ENCODE measurements around the gene ANKRD33. TPM values are rescaled to one million over a fixed set of nuclear protein-coding genes. Genes with fewer than 3 reads are reported as not detected.

The ANKRD33 gene
- total and polyA plus RNA-seq, 4 donors: 0.54 TPM; not detected in 3

- Histone ChIP-seq H3K4me1 (ENCODE audit: control insufficient read depth in 1 of 2, insufficient read depth in 2 of 2, low read length in 2 of 2) (no peaks in the 10 kb centered on the region), H3K27me3 (ENCODE audit: control insufficient read depth in 1 of 2, insufficient read depth in 2 of 2, low read length in 1 of 2) (no peaks in the 10 kb centered on the region), H3K4me3 (ENCODE audit: low read length in 2 of 2) (no peak overlapping the region), H3K9me3 (ENCODE audit: control insufficient read depth, low read length) (no peaks in the 10 kb centered on the region), H3K27ac (ENCODE audit: low read depth in 1 of 2, low read length in 2 of 2) (no peak overlapping the region), H3K36me3 (ENCODE audit: control insufficient read depth in 1 of 2, insufficient read depth in 2 of 2, low read length in 1 of 2) (no peaks in the 10 kb centered on the region)
- DNase-seq: peak in 1 of 2 donors; percentile 43
- WGBS, 2 donors: 90 to 93% methylated on average over 21 to 22 of the region's 22 CpGs
- ATAC-seq (ENCODE audit: low FRiP score): no peak
- intact Hi-C loops (cut with DNase I): no loop called here
Measured at GRCh38 chr12:51890511-51891171, 2.7 kb downstream of the ANKRD33 start.

- H3K27ac ChIP-seq (ENCODE audit: low read depth in 1 of 2, low read length in 2 of 2): no peak overlapping the region
- ATAC-seq (ENCODE audit: low FRiP score): no peak
- DNase-seq: no peak
- intact Hi-C loops (cut with DNase I): no loop called here
- H3K36me3 ChIP-seq (ENCODE audit: control insufficient read depth in 1 of 2, insufficient read depth in 2 of 2, low read length in 1 of 2): no peaks in the 10 kb centered on the region
- H3K4me1 ChIP-seq (ENCODE audit: control insufficient read depth in 1 of 2, insufficient read depth in 2 of 2, low read length in 2 of 2): no peaks in the 10 kb centered on the region
- no peaks in the 10 kb centered on the region for H3K27me3 ChIP-seq (ENCODE audit: control insufficient read depth in 1 of 2, insufficient read depth in 2 of 2, low read length in 1 of 2)
- H3K4me3 ChIP-seq (ENCODE audit: low read length in 2 of 2): no peak overlapping the region
- H3K9me3 ChIP-seq (ENCODE audit: control insufficient read depth, low read length): no peaks in the 10 kb centered on the region
Measured at GRCh38 chr12:51891843-51892242, 3.9 kb downstream of the ANKRD33 start.

- Histone ChIP-seq H3K27me3 (ENCODE audit: control insufficient read depth in 1 of 2, insufficient read depth in 2 of 2, low read length in 1 of 2) (no peaks in the 10 kb centered on the region), H3K9me3 (ENCODE audit: control insufficient read depth, low read length) (no peaks in the 10 kb centered on the region), H3K27ac (ENCODE audit: low read depth in 1 of 2, low read length in 2 of 2) (no peak overlapping the region), H3K4me3 (ENCODE audit: low read length in 2 of 2) (no peak overlapping the region), H3K4me1 (ENCODE audit: control insufficient read depth in 1 of 2, insufficient read depth in 2 of 2, low read length in 2 of 2) (no peaks in the 10 kb centered on the region), H3K36me3 (ENCODE audit: control insufficient read depth in 1 of 2, insufficient read depth in 2 of 2, low read length in 1 of 2) (no peaks in the 10 kb centered on the region)
- intact Hi-C loops (cut with DNase I): no loop called here
- ATAC-seq (ENCODE audit: low FRiP score) (no peak), DNase-seq (peak in 1 of 2 donors; percentile 8)
- WGBS, 2 donors: 90 to 91% methylated on average over 6 of the region's 6 CpGs
Measured at GRCh38 chr12:51893786-51894185, 5.9 kb downstream of the ANKRD33 start.

DNA sequence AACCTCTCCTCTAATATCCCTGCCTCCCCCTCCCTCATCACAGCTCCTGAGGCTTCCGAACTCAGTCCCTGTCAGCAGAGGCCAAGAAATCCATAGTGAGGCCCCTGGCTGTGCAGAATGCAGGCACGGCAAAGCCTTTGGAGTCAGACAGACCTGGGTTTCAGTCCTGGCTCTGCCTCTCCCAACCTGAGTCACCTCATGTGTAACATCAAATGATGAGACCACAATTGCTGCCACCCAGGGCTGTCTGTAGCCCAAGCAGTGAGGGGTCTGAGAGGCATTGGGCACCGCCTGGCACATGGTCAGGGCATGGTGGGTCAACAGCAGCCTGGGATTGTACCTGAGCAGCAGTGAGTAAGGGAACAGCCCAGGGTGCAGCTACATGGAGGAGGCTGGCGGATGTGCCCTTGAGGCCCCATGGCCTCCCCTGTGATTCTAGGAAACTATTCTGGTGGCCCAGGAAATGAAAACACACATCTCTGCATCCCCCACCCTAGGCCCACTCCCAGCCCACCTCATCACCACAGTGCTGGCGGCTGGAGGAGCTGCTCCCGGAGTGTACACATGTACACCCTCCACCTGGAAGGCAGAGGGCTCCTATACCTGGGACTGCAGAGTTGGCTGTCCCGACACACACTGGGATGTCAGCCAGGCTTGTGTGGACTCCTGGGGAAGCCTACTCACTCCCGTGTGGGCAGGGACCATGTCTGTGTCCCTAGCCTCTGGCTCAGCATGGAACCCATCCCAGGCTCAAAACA is 7.7 kb downstream of the ANKRD33 start:
- WGBS, 2 donors: 89 to 90% methylated on average over 8 of the region's 8 CpGs
- intact Hi-C loops (cut with DNase I): loop anchor here in 1 of 2 donors (5.0 kb wide), 1 partner anchor 87 kb away; no protein-coding TSS in a partner anchor
- Histone ChIP-seq H3K4me1 (ENCODE audit: control insufficient read depth in 1 of 2, insufficient read depth in 2 of 2, low read length in 2 of 2) (no peaks in the 10 kb centered on the region), H3K4me3 (ENCODE audit: low read length in 2 of 2) (no peak overlapping the region), H3K27me3 (ENCODE audit: control insufficient read depth in 1 of 2, insufficient read depth in 2 of 2, low read length in 1 of 2) (no peaks in the 10 kb centered on the region), H3K27ac (ENCODE audit: low read depth in 1 of 2, low read length in 2 of 2) (no peak overlapping the region), H3K9me3 (ENCODE audit: control insufficient read depth, low read length) (no peaks in the 10 kb centered on the region), H3K36me3 (ENCODE audit: control insufficient read depth in 1 of 2, insufficient read depth in 2 of 2, low read length in 1 of 2) (no peaks in the 10 kb centered on the region)
- ATAC-seq (ENCODE audit: low FRiP score): no peak
- peak in 1 of 2 donors; percentile 37 for DNase-seq

- intact Hi-C loops (cut with DNase I): loop anchor here in 1 of 2 donors (5.0 kb wide), 1 partner anchor 86 kb away; no protein-coding TSS in a partner anchor
- Histone ChIP-seq H3K4me1 (ENCODE audit: control insufficient read depth in 1 of 2, insufficient read depth in 2 of 2, low read length in 2 of 2) (no peaks in the 10 kb centered on the region), H3K27me3 (ENCODE audit: control insufficient read depth in 1 of 2, insufficient read depth in 2 of 2, low read length in 1 of 2) (no peaks in the 10 kb centered on the region), H3K9me3 (ENCODE audit: control insufficient read depth, low read length) (no peaks in the 10 kb centered on the region), H3K4me3 (ENCODE audit: low read length in 2 of 2) (no peak overlapping the region), H3K36me3 (ENCODE audit: control insufficient read depth in 1 of 2, insufficient read depth in 2 of 2, low read length in 1 of 2) (no peaks in the 10 kb centered on the region), H3K27ac (ENCODE audit: low read depth in 1 of 2, low read length in 2 of 2) (no peak overlapping the region)
- DNase-seq: peak in 1 of 2 donors; percentile 27
- WGBS, 2 donors: 75 to 79% methylated on average over 3 of the region's 3 CpGs
- ATAC-seq (ENCODE audit: low FRiP score): no peak
Measured at GRCh38 chr12:51896236-51896635, 8.3 kb downstream of the ANKRD33 start.

DNA sequence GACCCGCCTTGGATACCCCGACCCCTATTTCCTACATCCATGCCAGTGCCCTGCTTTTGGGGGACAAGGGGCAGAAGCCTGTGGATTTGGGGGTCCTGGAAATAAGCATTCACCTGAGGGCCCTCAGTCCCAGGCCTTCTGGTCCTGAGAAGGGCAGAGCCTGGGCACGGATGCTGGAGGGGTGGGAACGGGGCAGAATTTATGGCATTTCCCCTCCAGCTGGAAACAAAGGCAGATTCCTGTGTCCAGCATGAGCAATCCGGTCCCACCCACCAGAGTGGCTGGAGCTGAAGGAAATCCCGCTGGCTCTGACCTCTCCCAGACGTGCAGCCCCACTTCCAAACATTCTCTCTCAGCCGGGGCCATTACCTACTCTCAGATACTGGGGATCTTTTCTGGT is 9.3 kb downstream of the ANKRD33 start:
- Histone ChIP-seq H3K27me3 (ENCODE audit: control insufficient read depth in 1 of 2, insufficient read depth in 2 of 2, low read length in 1 of 2) (no peaks in the 10 kb centered on the region), H3K4me1 (ENCODE audit: control insufficient read depth in 1 of 2, insufficient read depth in 2 of 2, low read length in 2 of 2) (no peaks in the 10 kb centered on the region), H3K4me3 (ENCODE audit: low read length in 2 of 2) (no peak overlapping the region), H3K9me3 (ENCODE audit: control insufficient read depth, low read length) (no peaks in the 10 kb centered on the region), H3K36me3 (ENCODE audit: control insufficient read depth in 1 of 2, insufficient read depth in 2 of 2, low read length in 1 of 2) (no peaks in the 10 kb centered on the region), H3K27ac (ENCODE audit: low read depth in 1 of 2, low read length in 2 of 2) (no peak overlapping the region)
- 83% methylated on average over 8 of the region's 8 CpGs for WGBS, 2 donors
- intact Hi-C loops (cut with DNase I): loop anchor here in 1 of 2 donors (5.0 kb wide), 1 partner anchor 85 kb away; no protein-coding TSS in a partner anchor
- ATAC-seq (ENCODE audit: low FRiP score): peak; percentile 47
- peak; percentile 57 to 73 for DNase-seq

DNA sequence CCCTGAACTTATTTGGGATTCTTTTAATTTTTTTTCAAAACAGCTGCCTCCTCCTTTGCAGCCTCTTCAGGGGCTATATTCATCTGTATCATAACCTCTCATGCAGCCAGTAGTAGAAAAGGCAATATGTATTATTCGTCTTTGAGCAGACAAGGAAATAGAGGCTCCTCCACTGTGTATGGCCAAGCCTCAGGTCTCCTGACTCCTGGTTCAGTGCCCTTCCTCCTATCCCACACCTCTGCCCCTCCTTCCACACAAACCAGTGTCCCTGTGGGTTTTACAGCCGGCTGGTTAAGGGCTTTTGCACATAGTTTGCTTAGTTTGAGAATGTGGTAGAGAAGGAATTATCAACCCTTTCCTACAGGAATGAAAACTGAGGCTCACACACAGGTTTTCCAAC is 10.6 kb downstream of the ANKRD33 start:
- peak in 1 of 2 donors; percentile 10 for DNase-seq

GRCh38 chr12:51898937-51899336 is 11.0 kb downstream of the ANKRD33 start:
- no peaks in the 10 kb centered on the region for H3K27me3 ChIP-seq (ENCODE audit: control insufficient read depth in 1 of 2, insufficient read depth in 2 of 2, low read length in 1 of 2)
- intact Hi-C loops (cut with DNase I): loop anchor here in 1 of 2 donors (5.0 kb wide), 1 partner anchor 83 kb away; no protein-coding TSS in a partner anchor
- no peaks in the 10 kb centered on the region for H3K4me1 ChIP-seq (ENCODE audit: control insufficient read depth in 1 of 2, insufficient read depth in 2 of 2, low read length in 2 of 2)
- H3K27ac ChIP-seq (ENCODE audit: low read depth in 1 of 2, low read length in 2 of 2): no peak overlapping the region
- no peaks in the 10 kb centered on the region for H3K36me3 ChIP-seq (ENCODE audit: control insufficient read depth in 1 of 2, insufficient read depth in 2 of 2, low read length in 1 of 2)
- ATAC-seq (ENCODE audit: low FRiP score): no peak
- 83 to 87% methylated on average over 9 of the region's 9 CpGs for WGBS, 2 donors
- H3K9me3 ChIP-seq (ENCODE audit: control insufficient read depth, low read length): no peaks in the 10 kb centered on the region
- no peak overlapping the region for H3K4me3 ChIP-seq (ENCODE audit: low read length in 2 of 2)
- DNase-seq: peak; percentile 29 to 61

More for the DNA sequence above, 10.6 kb downstream of the ANKRD33 start:
- Histone ChIP-seq H3K27ac (ENCODE audit: low read depth in 1 of 2, low read length in 2 of 2) (no peak overlapping the region), H3K9me3 (ENCODE audit: control insufficient read depth, low read length) (no peaks in the 10 kb centered on the region), H3K4me3 (ENCODE audit: low read length in 2 of 2) (no peak overlapping the region), H3K36me3 (ENCODE audit: control insufficient read depth in 1 of 2, insufficient read depth in 2 of 2, low read length in 1 of 2) (no peaks in the 10 kb centered on the region), H3K4me1 (ENCODE audit: control insufficient read depth in 1 of 2, insufficient read depth in 2 of 2, low read length in 2 of 2) (no peaks in the 10 kb centered on the region), H3K27me3 (ENCODE audit: control insufficient read depth in 1 of 2, insufficient read depth in 2 of 2, low read length in 1 of 2) (no peaks in the 10 kb centered on the region)
- WGBS, 2 donors: 82 to 91% methylated on average over 2 of the region's 2 CpGs
- no peak for ATAC-seq (ENCODE audit: low FRiP score)
- intact Hi-C loops (cut with DNase I): loop anchor here in 1 of 2 donors (5.0 kb wide), 1 partner anchor 84 kb away; no protein-coding TSS in a partner anchor

Data from aorta (tissue), 5 donors.